HepG2 (cell line): ENCODE results near the gene CNNM4. TPM values are rescaled to one million over a fixed set of nuclear protein-coding genes. Genes with fewer than 3 reads are reported as not detected.

ENCODE experiments used
- BCL6 ChIP-seq: IDR thresholded peaks from 2 replicates; pipeline ENCODE4 v1.6.1; 2016; ENCODE audit warnings: missing genetic modification reagents, missing compliant biosample characterization
- ELF3 ChIP-seq: IDR thresholded peaks from 2 replicates; pipeline ENCODE4 v1.6.1; 2016; ENCODE audit warnings: missing genetic modification reagents, missing compliant biosample characterization
- IKZF1 ChIP-seq: fragments of 450-650 bp; IDR thresholded peaks from 2 replicates; pipeline ENCODE4 v1.7.1; 2016
- IKZF4 ChIP-seq: sonication (generic); formaldehyde crosslinking; IDR thresholded peaks from 2 replicates; pipeline ENCODE4 v1.5.1; 2020; ENCODE audit warnings: borderline replicate concordance, mild to moderate bottlenecking, low read depth, missing genetic modification reagents; ENCODE audit errors: not compliant biosample characterization
- IRX3 ChIP-seq: sonication (generic); formaldehyde crosslinking; IDR thresholded peaks from 2 replicates; pipeline ENCODE4 v1.8.1; 2023; ENCODE audit warnings: mild to moderate bottlenecking, low read depth, missing genetic modification reagents, borderline replicate concordance
- RAD51 ChIP-seq: fragments of 450-650 bp; IDR thresholded peaks from 2 replicates; pipeline ENCODE4 v1.6.1; 2016; ENCODE audit warnings: borderline replicate concordance
- SNAPC2 ChIP-seq: sonication (generic); formaldehyde crosslinking; IDR thresholded peaks from 2 replicates; pipeline ENCODE4 v1.8.1; 2022; ENCODE audit warnings: mild to moderate bottlenecking, missing genetic modification reagents
- ZFP36 ChIP-seq: fragments of 150-350 bp; IDR thresholded peaks from 2 replicates; pipeline ENCODE4 v1.6.1; 2018; ENCODE audit warnings: borderline replicate concordance, low read length, low read depth; ENCODE audit not compliant: partially characterized antibody
- ZNF232 ChIP-seq: sonication (generic); formaldehyde crosslinking; IDR thresholded peaks from 2 replicates; pipeline ENCODE4 v1.4.0; 2020; ENCODE audit warnings: missing genetic modification reagents, borderline replicate concordance
- ZNF235 ChIP-seq: sonication (generic); formaldehyde crosslinking; IDR thresholded peaks from 2 replicates; pipeline ENCODE4 v1.8.1; 2023; ENCODE audit warnings: mild to moderate bottlenecking, missing genetic modification reagents, borderline replicate concordance
- ZNF44 ChIP-seq: sonication (generic); formaldehyde crosslinking; IDR thresholded peaks from 2 replicates; pipeline ENCODE4 v1.5.1; 2020; ENCODE audit warnings: mild to moderate bottlenecking, missing genetic modification reagents
- ZNF547 ChIP-seq: sonication (generic); formaldehyde crosslinking; IDR thresholded peaks from 2 replicates; pipeline ENCODE4 v1.5.1; 2020; ENCODE audit warnings: mild to moderate bottlenecking, missing genetic modification reagents
- polyA plus RNA-seq, 8 experiments: library from polyadenylated mRNA; depleted of rRNA in 3 of 8; stranded (reverse) in 7 of 8; unstranded in 1 of 8; fragments of >200 nt; fragmentation: Illumina TruSeq in 4 of 8; extraction: Trizol in 4 of 8; gene quantifications; 2 replicates each; pipeline versions ENCODE4 v1.2.1 to v1.2.3, GENCODE V29; 2011 to 2016; ENCODE audit warnings: low read depth in 4 of 8, missing spikeins in 1 of 8, mixed read lengths in 1 of 8; ENCODE audit not compliant: insufficient read depth in 1 of 8
- total RNA-seq, 5 experiments: library from RNA; depleted of rRNA; stranded (reverse); fragments of >200 nt; fragmentation: Illumina TruSeq; extraction: Trizol; gene quantifications; 2 replicates each; pipeline ENCODE4 v1.2.3, GENCODE V29; 2016; ENCODE audit warnings: low read depth in 1 of 5
- TF ChIP-seq, protein P1 (sequence below): sonication (generic); formaldehyde crosslinking; IDR thresholded peaks from 2 replicates; pipeline ENCODE4 v1.5.1; 2020; ENCODE audit warnings: missing genetic modification reagents, mild to moderate bottlenecking, borderline replicate concordance
- TF ChIP-seq, protein P2 (sequence below): sonication (generic); formaldehyde crosslinking; IDR thresholded peaks from one replicate; pipeline ENCODE4 v1.5.1; 2020; ENCODE audit warnings: mild to moderate bottlenecking, missing genetic modification reagents; ENCODE audit errors: not compliant biosample characterization
- TF ChIP-seq, protein P3 (sequence below): sonication (generic); formaldehyde crosslinking; IDR thresholded peaks from 2 replicates; pipeline ENCODE4 v1.5.1; 2020; ENCODE audit warnings: missing genetic modification reagents, mild to moderate bottlenecking, borderline replicate concordance
- TF ChIP-seq, protein P4 (sequence below): sonication (generic); formaldehyde crosslinking; IDR thresholded peaks from 2 replicates; pipeline ENCODE4 v1.5.0; 2020; ENCODE audit warnings: mild to moderate bottlenecking, missing genetic modification reagents, moderate library complexity

CNNM4 gene
- total and polyA plus RNA-seq, 2 of the 13 experiments (the other 11 are each of a cell fraction or from before 2014, with no cell fraction given), result 5.9 to 8.4 TPM

DNA sequence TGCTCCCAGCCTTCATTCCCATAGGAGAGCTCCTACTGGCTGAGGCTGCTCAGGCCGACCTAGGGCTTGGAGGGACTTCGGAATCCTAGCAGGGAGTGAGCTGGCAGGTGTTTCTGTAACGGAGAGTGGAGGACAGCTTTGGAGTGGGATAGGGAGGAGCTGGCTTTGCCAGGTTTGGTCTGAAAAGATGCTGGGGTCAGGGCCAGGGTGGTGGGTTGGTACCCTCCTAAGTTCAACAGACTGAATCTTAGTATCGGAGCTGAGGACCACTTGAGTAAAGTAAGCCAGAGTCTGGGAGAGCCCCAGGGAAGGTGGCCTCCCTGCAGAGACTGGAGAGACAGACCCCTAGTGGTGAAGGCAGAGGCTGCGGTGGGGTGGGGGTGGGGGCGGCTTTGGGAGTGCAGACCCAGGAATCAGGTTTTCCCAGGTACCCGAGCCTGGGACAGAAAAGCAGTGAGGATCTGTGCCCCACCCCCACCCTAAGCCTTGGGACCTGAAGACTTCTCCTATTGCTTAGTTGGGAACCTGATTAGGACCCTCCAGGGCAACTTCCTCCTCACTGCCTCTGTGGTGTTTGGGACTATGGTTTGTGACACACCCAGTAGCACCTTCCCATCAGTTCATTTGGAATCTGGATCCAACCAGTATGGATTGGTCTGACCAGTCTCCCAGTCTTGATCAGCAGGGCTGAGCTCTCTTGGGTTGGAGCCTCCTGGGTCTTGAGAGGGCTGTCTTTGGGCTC lies 3.0 kb downstream of the CNNM4 start (continued):
- TF ChIP-seq, protein P1, sequence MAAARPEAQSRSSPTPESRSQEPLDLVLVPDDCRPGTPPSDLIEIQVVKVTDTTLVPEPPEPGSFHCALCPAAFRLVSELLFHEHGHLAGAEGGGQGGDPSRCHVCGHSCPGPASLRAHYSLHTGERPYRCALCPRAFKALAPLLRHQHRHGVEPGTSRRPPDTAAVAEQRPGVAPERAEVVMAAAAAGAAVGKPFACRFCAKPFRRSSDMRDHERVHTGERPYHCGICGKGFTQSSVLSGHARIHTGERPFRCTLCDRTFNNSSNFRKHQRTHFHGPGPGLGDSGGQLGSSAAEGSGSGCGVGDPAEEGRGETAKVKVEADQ, result 0 out of 2 replicates have a peak, but pooled peaks have one; percentile 52
- no peak for TF ChIP-seq ZNF235 (CRISPR knock-in tag)
- TF ChIP-seq, protein P2, sequence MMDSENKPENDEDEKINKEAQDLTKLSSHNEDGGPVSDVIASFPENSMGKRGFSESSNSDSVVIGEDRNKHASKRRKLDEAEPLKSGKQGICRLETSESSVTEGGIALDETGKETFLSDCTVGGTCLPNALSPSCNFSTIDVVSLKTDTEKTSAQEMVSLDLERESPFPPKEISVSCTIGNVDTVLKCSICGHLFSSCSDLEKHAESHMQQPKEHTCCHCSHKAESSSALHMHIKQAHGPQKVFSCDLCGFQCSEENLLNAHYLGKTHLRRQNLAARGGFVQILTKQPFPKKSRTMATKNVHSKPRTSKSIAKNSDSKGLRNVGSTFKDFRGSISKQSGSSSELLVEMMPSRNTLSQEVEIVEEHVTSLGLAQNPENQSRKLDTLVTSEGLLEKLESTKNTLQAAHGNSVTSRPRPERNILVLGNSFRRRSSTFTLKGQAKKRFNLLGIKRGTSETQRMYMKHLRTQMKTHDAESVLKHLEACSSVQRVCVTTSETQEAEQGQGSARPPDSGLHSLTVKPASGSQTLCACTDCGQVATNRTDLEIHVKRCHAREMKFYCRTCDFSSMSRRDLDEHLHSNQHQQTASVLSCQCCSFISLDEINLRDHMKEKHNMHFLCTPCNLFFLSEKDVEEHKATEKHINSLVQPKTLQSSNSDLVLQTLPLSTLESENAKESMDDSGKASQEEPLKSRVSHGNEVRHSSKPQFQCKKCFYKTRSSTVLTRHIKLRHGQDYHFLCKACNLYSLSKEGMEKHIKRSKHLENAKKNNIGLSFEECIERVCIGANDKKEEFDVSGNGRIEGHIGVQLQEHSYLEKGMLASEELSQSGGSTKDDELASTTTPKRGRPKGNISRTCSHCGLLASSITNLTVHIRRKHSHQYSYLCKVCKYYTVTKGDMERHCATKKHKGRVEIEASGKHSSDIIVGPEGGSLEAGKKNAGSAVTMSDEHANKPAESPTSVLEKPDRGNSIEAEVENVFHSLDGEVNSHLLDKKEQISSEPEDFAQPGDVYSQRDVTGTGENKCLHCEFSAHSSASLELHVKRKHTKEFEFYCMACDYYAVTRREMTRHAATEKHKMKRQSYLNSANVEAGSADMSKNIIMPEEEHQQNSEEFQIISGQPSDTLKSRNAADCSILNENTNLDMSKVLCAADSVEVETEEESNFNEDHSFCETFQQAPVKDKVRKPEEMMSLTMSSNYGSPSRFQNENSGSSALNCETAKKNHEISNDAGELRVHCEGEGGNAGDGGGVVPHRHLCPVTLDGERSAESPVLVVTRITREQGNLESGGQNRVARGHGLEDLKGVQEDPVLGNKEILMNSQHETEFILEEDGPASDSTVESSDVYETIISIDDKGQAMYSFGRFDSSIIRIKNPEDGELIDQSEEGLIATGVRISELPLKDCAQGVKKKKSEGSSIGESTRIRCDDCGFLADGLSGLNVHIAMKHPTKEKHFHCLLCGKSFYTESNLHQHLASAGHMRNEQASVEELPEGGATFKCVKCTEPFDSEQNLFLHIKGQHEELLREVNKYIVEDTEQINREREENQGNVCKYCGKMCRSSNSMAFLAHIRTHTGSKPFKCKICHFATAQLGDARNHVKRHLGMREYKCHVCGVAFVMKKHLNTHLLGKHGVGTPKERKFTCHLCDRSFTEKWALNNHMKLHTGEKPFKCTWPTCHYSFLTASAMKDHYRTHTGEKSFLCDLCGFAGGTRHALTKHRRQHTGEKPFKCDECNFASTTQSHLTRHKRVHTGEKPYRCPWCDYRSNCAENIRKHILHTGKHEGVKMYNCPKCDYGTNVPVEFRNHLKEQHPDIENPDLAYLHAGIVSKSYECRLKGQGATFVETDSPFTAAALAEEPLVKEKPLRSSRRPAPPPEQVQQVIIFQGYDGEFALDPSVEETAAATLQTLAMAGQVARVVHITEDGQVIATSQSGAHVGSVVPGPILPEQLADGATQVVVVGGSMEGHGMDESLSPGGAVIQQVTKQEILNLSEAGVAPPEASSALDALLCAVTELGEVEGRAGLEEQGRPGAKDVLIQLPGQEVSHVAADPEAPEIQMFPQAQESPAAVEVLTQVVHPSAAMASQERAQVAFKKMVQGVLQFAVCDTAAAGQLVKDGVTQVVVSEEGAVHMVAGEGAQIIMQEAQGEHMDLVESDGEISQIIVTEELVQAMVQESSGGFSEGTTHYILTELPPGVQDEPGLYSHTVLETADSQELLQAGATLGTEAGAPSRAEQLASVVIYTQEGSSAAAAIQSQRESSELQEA (CRISPR knock-in tag), result peak; percentile 41
- TF ChIP-seq ZNF44 (CRISPR knock-in tag), result 0 out of 2 replicates have a peak, but pooled peaks have one; percentile 71
- TF ChIP-seq IKZF1, result no peak
- peak; percentile 32; the same call in 1 of the 2 replicates for TF ChIP-seq SNAPC2
- no peak for TF ChIP-seq IRX3 (CRISPR knock-in tag)
- no peak for TF ChIP-seq RAD51
- TF ChIP-seq, protein P3, sequence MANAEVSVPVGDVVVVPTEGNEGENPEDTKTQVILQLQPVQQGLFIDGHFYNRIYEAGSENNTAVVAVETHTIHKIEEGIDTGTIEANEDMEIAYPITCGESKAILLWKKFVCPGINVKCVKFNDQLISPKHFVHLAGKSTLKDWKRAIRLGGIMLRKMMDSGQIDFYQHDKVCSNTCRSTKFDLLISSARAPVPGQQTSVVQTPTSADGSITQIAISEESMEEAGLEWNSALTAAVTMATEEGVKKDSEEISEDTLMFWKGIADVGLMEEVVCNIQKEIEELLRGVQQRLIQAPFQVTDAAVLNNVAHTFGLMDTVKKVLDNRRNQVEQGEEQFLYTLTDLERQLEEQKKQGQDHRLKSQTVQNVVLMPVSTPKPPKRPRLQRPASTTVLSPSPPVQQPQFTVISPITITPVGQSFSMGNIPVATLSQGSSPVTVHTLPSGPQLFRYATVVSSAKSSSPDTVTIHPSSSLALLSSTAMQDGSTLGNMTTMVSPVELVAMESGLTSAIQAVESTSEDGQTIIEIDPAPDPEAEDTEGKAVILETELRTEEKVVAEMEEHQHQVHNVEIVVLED, result peak; percentile 34; the same call in 1 of the 2 replicates
- TF ChIP-seq ZFP36, result no peak
- TF ChIP-seq IKZF4 (CRISPR knock-in tag), result peak; percentile 31
- TF ChIP-seq BCL6 (CRISPR knock-in tag), result no peak
- TF ChIP-seq, protein P4, sequence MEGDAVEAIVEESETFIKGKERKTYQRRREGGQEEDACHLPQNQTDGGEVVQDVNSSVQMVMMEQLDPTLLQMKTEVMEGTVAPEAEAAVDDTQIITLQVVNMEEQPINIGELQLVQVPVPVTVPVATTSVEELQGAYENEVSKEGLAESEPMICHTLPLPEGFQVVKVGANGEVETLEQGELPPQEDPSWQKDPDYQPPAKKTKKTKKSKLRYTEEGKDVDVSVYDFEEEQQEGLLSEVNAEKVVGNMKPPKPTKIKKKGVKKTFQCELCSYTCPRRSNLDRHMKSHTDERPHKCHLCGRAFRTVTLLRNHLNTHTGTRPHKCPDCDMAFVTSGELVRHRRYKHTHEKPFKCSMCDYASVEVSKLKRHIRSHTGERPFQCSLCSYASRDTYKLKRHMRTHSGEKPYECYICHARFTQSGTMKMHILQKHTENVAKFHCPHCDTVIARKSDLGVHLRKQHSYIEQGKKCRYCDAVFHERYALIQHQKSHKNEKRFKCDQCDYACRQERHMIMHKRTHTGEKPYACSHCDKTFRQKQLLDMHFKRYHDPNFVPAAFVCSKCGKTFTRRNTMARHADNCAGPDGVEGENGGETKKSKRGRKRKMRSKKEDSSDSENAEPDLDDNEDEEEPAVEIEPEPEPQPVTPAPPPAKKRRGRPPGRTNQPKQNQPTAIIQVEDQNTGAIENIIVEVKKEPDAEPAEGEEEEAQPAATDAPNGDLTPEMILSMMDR, result peak; percentile 69
- 0 out of 2 replicates have a peak, but pooled peaks have one; percentile 12 for TF ChIP-seq ELF3 (CRISPR knock-in tag)
- no peak for TF ChIP-seq ZNF232 (CRISPR knock-in tag)
- TF ChIP-seq ZNF547 (CRISPR knock-in tag), result 0 out of 2 replicates have a peak, but pooled peaks have one; percentile 13
